ENCODE results near the gene ZFHX2.

Gene ZFHX2

GRCh38 chr14:23572836-23573235 lies 21.3 kb upstream of the ZFHX2 start:
- DNase-seq (ENCODE audit: low read depth): no peak

- no peak for DNase-seq (ENCODE audit: low read depth)
Measured at GRCh38 chr14:23572524-23572828, 20.9 kb upstream of the ZFHX2 start.

- DNase-seq (ENCODE audit: low read depth): no peak
Measured at GRCh38 chr14:23571701-23572523, 20.3 kb upstream of the ZFHX2 start.

- no peak for DNase-seq (ENCODE audit: low read depth)
Measured at GRCh38 chr14:23570806-23571483, 19.4 kb upstream of the ZFHX2 start.

GRCh38 chr14:23569443-23570151 lies 18.0 kb upstream of the ZFHX2 start:
- DNase-seq (ENCODE audit: low read depth): no peak

GRCh38 chr14:23568600-23569331 lies 17.2 kb upstream of the ZFHX2 start:
- DNase-seq (ENCODE audit: low read depth): no peak

- no peak for DNase-seq (ENCODE audit: low read depth)
Measured at GRCh38 chr14:23568021-23568599, 16.5 kb upstream of the ZFHX2 start.

- DNase-seq (ENCODE audit: low read depth): peak; percentile 60
Measured at GRCh38 chr14:23567186-23568020, 15.8 kb upstream of the ZFHX2 start, which contains the start of gene AP1G2. AP1G2 (minus strand) TSS chr14:23567791; CDS start chr14:23567314, 477 bp downstream.

GRCh38 chr14:23566778-23567185 lies 15.2 kb upstream of the ZFHX2 start:
- DNase-seq (ENCODE audit: low read depth): no peak

- DNase-seq (ENCODE audit: low read depth): no peak
Measured at GRCh38 chr14:23566112-23566777, 14.7 kb upstream of the ZFHX2 start.

GRCh38 chr14:23565626-23566025 lies 14.1 kb upstream of the ZFHX2 start:
- no peak for DNase-seq (ENCODE audit: low read depth)

GRCh38 chr14:23564876-23565275 lies 13.3 kb upstream of the ZFHX2 start:
- DNase-seq (ENCODE audit: low read depth): no peak

GRCh38 chr14:23564181-23564812 lies 12.7 kb upstream of the ZFHX2 start:
- no peak for DNase-seq (ENCODE audit: low read depth)

- DNase-seq (ENCODE audit: low read depth): no peak
Measured at GRCh38 chr14:23563473-23564180, 12.1 kb upstream of the ZFHX2 start.

GRCh38 chr14:23562822-23563472 lies 11.4 kb upstream of the ZFHX2 start:
- peak; percentile 15 for DNase-seq (ENCODE audit: low read depth)

GRCh38 chr14:23561873-23562821 lies 10.6 kb upstream of the ZFHX2 start:
- no peak for DNase-seq (ENCODE audit: low read depth)

- DNase-seq (ENCODE audit: low read depth): no peak
Measured at GRCh38 chr14:23561259-23561658, 9.7 kb upstream of the ZFHX2 start.
